ENCODE data around the gene PIEZO1.

PIEZO1 gene

DNA sequence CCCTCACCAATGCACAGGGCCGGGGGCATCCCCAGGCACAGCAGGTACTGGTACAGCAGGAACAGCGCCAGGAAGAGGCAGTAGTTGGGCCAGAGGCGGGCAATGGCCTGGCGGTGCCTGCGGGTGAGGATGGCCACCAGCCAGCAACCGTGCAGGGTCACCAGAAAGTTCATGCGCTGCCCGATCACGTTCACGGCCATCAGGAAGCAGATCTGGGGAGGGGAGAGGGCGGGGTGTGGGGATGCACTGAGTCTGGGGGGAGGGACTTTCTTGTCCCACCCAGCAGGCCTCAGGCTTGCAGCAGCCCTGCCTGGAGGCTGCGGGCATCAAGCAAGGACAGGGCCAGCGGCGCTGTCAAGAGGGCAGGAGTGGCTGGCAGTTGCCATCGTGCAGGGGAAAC, 53.3 kb downstream of the PIEZO1 start:
- DNase-seq: no peak

DNA sequence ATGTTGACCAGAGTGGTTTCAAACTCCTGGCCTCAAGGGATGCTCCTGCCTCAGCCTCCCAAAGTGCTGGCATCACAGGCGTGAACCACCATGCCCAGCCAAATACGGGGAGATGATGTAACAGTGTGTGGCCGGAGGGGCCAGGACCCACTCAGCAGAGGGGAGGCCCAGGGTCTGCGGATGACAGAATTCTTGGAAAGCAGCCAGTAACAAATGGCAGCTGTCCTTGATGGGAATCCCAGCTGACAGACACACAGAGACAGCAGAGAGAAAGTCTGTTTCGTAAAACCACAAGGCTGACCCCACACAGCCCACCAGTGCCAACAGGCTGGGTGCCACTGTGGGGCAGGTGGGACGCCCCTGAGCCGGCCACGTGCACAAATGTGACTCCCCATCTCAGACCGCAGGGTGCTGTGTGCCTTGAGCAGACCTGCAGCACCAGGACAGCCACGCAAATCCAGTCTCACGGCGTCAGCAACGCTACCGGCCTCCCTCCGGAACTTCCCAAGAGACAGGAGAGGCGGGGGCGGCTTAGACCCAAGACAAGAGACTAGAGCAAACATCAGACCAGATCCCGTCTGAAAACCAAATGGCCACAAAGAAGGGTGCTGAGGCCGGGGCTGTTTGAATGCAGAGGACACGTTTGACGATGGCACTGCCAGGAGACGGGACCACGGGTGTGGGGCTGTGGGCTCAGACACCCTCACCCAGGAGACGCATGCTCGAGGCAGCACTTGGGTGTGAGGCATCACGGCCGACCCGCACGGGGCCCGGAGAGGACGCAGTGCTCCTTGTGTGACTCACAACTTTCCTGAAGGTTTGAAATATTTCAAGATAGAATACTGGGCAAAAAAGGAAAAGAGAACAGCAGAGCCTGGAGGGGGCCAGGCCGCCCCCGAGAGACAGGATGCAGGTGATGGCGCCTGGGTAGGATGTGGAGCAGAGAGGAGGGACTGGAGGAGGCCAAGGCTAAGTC, 54.1 kb downstream of the PIEZO1 start:
- DNase-seq: no peak

DNA sequence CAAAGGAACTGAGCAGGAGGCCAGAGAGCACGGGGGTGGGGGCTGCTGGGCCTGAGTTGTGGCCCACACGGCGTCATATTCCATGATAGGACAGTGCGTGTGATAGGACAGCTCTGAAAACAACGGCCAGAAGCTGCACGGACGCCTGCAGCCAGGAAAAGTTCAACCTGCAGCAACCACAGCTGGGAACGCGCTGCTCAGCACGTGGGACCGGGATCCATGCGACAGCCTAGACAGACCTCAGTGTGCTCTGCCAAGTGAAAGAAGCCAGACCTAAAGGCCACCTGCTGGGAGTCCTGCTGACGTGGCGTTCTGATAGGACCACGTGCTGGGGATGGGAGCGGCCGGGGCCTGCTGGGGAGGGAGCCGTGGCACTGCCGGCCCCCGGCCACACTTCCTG, 57.1 kb downstream of the PIEZO1 start:
- DNase-seq: no peak

DNA sequence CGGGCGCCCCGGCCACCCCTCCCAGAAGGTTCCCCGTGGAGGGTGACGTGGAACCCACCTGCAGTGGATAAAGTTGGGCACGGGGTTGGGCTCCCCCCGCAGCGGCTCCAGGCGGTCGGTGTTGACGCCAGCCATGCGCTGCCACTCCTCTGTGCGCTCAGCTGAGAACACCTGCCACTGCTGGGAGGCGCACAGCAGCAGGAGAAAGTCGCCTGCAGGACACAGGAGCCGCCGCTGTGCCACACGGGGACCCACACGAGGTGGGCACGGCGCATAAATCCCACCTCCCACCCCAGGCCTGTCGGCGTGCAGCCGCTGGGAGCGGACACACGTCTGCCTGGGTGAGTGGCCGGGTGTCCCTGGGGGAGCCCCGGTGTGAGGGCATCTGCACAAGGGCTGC, 58.0 kb downstream of the PIEZO1 start:
- no peak for DNase-seq

DNA sequence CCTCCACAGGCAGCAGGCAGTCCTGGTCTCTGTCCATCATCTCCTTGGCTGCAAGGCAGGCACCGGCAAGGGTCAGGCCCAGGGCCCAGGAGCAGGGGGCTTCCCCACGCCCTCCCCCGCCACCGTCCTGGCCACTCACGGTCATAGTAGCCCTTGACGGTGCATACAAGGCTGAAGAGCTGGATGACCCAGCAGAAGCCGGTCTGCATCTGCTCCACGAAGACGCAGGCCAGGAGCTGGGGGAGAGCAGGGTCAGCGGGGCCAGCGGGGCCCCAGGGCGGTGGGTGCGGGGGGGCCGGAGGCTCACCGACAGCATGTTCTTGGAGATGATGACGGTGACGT, 58.6 kb downstream of the PIEZO1 start:
- no peak for DNase-seq

DNA sequence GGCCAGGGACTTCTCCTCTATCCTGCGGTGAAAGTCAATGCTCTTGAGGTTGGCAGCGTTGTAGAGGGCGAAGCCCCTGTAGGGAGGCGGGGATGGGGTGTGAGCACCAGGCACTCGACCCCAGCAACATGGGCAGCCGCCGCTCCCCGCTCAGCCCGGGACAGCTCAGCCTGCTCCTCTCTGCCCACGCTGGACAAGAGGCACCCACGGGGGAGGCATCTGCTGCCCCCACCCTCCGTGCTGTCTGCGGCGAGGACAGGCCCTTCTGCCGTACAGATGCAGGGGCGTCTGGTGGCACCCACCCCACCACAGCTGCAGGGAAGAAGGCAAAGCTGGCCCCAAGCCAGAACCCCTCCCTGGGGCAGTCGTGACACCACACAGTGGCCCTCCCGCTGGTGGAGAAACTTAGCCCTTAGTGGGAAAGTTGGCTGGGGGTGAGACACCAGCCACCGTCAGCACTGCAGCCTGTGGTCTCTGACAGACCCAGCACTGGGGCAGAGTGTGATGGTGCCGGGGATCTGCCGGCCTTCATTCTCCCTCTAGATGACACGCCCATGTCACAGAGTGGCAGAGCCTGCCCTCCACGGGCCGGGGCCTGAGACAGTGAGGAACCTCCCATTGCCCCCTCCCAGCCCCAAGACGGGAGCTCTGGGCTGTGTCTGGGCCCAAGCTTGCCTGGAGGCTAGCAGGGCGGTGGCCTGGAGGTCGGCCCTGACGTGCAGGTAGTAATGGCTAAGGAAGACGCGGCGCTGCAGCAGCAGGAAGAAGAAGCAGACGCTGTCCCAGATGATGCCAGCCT, 59.2 kb downstream of the PIEZO1 start:
- no peak for DNase-seq

DNA sequence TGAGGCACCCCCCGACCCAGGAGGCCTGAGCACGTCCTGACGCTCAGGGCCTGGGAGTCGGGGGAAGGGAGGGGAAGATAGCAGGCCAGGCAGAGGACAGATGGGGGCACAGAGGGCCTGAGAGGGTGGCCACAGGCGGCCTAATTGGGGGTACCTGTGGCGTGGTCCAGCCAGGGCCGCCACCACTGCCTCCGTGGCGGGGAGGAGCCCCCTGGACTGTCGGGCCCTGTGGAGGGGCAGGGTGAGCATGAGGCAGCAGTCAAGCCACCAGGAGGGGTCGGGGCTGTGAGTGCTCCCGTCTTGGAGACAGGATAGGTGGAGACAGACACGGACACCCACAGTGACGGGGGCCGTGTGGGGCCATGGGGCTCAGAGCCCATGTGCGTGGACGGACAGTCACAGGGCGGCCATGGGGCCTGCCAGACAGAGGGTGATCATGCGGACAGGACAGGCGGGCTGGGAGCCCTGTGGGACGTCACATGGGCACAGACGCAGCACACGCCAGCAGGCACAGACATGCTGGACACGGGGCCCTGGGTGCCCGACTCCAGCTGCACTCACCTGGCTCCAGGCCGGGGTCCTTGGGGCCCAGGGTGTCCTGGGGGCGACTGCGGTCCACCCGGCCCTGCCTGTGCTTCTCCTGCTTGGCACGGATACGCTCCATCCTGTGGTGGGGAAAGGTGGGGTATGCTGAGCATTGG, 60.0 kb downstream of the PIEZO1 start:
- no peak for DNase-seq

DNA sequence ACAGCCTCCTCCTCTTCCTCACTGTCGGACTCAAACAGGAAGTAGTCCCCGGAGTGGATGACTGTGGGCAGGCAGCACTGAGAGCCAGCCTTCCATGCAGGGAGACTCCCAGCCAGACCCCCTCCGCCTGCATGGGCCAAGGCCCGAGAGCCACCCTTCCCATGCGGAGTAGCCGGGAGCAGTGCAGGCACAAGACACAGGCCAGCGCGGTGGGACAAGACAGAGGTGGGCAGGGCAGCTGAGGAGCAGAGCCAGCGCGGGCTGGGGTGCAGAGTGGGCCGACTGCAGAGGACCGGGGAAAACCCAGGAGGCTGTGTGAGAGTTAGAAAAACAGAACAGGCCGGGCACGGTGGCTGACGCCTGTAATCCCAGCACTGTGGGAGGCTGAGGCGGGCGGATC, 61.1 kb downstream of the PIEZO1 start:
- DNase-seq: no peak

DNA sequence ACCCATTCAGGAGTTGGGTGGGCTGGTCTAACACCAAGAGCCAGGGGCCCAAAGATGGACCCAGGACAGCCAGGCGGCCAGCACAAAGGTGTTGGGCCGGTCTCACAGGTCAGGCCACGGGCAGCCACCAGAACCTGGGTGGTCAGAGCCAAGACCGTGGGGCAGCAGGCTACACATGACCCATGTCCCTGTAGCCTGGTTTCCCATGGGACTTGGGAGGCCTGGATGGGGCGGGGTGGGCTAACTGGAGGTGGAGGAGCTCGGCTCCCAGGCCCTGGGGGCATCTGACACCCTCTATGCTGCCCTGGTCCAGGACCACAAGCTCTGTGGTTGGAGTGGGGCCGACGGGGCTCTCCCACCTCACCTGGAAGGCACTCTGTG, 61.5 kb downstream of the PIEZO1 start:
- DNase-seq: no peak

DNA sequence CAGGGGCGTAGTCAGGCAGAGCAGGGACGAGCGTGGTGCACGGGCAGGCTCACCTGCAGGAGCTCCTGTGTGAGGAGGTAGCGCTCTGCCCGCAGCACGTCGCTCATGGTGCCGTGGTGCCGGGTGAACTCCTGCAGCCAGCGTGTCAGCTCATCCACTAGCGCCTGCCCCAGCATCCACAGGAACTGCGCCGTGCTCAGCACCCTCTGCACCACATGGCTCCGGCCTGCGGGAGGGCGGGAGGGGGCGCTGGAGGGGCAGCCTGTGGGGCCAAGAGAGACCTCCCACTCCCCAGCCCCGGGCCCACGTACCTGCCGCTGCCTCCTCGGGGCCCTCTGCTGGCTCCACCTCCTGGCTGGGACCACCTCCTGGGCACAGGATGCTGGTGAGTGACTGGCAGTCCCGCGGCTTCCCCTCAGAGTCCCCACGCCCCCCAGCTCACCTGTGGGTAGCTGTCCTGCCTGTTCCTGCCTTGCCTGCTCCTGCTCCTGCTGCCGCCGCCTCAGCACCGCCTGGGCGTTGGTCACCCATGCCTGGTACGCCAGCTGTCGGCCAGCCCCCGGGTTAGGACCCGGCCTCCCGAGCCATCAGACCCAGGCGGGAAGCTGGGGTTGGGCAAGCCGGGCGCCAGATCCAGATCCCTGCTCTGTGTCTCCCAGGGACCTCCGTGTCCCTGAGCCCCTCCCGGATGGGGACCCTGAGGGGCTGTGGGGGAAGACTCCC, 62.1 kb downstream of the PIEZO1 start:
- no peak for DNase-seq

DNA sequence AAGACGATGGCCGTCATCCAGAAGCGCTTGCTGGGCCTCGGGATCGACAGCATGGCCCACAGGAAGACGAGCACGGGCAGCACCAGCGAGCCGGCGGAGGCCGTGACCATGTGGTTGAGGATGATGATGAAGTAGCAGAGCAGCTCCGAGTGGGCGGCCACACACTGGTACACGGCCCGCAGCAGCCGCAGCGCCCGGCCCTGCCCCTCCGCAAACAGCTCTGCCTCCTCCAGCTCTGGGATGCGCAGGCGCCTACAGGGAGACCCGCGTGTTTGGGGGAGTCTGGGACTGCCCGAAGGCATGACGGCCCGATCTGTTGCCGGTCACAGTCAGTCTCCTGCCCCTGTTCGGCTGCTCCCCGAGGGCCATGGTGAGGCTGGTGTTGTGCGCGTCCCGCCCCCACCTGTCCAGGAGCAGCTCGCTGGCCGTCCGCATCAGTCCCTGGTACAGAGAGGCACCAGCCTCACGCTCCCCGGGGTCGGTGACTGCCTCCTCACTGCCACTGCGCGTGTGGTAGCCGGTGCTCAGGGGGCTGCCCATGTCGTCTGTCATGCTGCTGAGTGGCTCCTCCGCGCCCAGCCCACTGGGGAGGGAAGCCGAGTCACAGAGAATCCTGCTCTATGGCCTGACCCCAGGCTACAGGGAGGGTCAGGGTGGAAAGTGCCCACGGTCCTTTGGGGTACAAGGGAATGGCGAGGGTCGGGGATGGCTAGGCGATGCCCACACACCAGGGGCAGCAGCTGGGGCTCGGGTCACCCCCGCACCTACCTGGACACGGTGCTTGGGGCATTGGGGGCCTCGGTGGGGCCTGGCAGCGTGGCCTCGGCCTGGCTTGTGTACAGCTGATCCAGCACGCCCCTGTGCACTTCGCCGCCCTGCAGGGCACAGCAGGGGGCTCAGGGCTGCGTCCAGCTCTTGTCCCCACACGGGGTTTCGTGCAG, 62.9 kb downstream of the PIEZO1 start:
- no peak for DNase-seq

DNA sequence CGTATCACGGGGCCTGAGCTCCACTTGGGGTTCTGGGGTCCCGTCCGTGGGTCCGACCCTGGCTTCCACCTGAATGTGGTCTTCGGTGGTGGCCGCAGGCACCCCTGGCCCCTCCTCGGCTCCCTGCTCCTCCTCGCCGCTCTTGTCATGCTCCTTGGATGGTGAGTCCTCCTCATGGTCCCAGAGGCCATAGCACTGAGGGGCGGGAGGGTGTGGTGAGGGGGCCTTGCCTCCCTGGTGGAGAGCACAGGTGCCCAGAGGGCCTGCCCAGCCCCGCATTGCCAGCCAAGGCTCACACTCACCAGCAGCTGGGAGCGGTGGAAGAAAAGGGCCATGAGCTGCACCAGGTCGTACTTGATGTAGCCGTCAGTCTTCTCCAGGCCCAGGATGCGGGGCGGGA, 63.8 kb downstream of the PIEZO1 start:
- no peak for DNase-seq

DNA sequence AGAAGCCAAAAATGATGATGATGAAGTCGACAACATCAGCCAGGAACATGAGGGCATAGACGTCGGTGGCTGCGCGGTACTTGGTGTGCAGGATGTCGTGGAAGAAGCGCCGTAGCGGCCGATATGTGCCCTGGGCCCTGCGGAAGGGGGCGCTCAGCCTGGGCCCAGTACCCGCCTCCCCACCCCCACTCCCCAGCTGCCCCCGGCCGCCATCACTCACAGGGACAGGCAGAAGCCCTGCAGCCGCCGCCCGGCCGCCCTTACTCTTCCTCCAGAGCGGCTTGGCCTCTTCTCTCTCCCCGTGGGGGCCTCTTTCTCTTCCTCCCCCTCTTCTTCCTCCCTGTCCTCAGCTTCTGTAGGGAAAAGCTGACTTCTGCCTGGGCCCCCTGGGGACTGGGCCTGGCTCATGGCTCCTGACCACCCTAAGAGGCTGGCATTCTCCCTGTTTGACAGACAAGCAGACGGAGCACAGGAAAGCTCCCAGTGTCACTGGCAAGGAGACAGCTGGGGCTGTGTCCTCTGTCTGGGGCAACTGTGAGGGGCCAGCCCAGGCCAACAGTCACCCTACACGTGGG, 64.5 kb downstream of the PIEZO1 start:
- DNase-seq: no peak

DNA sequence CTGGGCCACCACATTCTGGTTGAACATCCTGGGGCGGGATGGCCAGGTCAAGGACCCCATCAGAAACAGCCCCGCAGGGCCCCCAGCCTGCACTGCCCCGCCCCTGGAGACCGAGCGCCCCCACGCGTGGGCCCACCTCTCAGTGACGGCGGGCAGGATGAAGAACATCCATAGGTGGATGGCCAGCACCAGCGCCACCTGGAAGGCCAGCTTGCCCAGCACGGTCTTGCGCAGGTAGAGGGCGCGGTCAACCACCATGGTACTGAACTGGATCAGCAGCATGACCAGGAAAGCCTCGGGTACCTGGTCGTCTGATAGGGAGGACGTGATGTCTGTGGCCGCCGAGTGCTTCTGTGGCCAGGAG, 65.1 kb downstream of the PIEZO1 start:
- DNase-seq: no peak

DNA sequence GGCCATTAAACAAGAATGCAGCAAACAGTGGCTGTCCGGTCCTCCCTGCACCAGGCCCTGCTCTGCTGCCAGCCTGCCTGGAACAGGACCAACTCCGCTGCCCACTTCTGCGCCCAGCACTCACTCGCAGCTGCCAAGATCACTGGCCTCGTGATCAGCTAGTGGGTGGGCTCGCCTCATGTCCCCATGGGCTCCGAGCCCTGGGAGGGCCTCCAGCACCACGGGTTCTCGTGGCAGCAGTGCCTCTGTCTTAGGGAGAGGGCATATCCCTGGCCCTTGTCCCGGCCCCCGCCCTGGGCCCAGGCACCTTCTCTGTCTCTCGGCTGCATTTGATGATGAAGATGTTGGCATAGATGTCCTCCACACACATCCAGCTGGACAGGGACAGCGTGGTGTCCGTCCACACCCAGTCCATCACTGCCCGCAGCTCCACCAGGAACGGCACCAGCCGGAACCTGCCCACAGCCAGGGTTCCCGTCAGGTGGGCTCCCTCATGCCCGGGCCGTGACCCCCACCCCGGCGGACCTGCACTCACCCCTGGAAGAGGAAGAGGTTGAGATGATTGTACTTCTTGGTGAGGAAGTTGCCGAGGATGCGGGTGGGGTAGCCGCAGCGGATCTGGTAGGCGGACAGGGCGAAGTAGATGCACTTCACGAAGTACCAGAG, 65.6 kb downstream of the PIEZO1 start:
- no peak for DNase-seq

DNA sequence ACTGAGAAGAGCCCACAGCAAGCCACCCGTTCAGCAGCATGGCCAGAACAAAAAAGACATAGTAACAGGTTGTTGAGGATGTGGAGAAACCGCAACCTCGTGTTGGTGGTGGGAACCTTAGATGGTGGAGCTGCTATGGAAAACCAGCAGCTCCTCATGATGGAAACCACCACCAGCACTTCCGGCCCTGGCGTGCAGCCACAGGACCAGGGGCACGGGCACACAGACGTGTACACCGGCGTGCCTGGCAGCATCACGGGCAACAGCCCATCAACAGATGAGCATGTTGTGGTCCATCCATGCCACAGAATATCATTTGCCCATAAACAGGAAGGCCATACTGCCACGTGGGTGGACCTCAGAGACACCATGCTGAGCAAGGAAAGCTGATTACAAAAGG, 66.8 kb downstream of the PIEZO1 start:
- no peak for DNase-seq

DNA sequence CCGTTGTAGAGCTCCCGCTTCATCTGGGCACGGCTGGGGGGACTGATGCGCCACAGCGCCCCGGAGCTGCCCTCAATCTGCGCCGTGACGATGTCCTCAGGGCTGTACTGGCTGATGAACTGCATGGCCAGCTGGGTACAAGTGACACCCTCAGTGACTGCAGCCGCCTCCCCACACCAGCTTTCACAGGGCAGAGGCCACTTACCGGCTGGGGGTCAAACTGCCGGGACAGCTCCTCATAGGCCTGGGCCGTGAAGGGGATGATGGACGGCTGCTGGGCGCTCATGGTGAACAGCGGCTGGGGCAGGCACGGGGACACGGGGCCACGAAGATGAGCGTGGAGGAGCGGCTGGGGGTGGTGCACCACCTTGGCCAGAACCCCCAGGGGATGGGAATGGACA, 68.4 kb downstream of the PIEZO1 start:
- no peak for DNase-seq

DNA sequence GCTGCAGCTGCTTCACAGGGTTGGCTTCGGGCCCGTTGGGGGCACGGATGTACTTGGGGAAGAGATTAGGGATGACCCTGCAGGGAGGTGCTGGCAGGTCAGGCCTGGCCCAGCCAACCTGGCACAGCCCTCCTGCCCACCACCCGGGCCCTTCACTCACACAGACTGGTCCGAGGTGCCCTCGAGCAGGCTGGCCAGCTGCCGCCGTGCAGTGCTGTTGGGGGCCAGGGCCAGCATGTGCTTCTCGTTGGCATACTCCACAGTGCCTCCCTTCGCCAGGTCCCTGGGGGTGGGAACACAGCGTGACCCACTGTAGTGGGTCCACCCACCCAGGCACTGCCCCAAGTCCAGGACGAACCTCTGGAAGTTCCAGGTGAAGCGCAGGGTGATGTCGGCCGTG, 68.8 kb downstream of the PIEZO1 start:
- DNase-seq: no peak

DNA sequence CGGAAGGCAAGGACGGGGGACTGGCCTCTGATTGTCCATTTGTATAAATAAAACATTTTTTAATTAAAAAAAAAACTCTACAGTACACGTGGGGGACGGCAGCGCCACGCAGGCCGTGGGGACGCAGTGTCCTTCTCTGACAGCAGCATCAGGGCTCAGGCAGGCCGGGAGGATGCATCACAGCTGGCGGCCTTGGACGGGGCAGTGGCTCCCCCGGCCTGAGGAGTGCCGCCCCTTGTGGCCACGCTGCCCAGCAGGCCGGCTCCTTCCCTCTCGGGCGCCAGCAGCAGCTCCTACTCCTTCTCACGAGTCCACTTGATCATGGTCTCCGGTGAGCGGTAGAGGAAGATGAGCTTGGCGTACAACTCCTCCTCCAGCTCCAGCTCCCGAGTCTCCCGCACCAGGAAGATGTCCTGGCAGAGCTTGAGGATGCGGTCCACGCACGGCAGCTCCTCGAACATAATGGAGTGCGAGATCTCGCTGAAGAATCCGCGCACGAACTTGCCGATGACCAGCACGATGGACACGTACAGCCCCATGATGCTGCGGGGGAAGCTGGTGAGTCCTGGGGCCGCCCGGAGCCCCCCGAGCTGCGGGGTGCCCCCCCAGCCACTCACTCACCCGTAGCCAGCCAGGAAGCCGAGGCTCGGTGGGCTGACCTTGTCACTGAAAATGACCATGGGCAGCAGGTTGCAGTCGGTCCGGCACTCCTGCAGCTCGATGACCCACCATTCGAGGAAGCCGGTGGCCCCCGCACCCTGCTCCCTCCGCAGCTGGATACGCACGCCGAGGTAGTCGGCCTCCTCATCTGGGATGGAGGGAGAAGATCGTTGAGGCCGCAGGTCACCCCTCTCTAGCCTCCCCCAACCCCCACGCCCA, 69.5 kb downstream of the PIEZO1 start:
- DNase-seq: no peak
